GM19351 (cell line): Measurements from ENCODE around the gene CCR3.

Experiments used
- ATAC-seq: cut with Tn5 transposase; IDR thresholded peaks from one replicate; pipeline ENCODE4 v1.9.1; 2021; ENCODE audit warnings: mild to moderate bottlenecking, moderate library complexity; ENCODE audit not compliant: unreplicated experiment

The CCR3 gene

DNA sequence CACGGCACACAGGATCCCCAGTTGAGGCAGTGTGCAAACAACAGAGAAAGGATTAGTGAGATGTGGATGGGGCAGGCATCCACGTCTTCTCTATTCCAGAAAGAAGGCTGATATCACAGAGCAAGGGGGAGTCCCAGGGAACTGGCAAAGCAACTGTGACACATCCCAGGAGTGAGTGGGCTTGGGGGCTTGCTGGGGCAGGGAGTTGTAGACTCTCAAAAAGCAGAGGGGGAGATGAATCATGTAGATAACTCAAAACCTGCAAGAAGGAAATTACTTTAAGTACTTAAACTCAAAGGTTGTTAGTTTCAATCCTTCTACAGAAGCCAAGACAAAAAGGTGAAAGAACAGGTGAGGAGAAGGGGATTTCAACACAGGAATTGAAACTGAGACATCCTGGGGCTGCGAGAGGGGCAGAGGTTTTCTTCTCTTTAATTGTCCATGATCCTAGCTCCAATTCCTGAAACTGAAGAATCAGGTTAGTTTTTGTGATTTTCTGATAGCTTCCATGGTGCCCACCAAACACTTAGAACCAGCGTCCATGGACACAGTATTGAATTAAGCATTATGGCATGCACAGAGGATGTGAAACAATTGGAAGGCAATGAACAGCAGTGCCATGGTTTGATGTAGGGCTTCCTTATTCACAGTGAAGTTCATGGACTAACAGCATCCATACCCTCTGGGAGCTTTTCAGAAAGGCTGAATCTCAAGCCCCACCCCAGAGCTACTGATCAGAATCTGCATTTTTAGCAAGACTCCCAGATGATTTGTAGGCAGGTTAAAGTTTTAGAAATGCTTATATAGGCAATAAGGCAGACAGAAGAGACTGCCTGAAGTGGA, 52.0 kb downstream of the CCR3 start:
- ATAC-seq = no peak

DNA sequence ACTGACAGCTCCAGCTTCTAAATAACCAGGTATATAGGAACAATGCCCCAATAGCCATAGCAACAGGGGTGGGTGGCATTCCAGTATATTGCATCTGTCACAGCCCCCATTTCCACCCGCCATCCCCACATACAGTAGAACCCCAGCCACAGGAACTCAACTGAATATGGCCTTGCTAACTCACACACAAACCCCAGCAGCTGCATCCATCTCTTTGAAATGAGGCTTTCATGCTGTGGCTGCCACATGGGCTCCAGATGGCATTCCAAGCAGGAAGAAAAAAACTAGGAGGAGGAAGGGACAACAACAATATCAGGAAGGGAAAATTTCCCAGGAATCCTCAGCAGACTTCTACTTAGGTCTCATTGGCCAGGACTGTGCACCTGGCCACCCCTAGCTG, 54.6 kb downstream of the CCR3 start:
- no peak for ATAC-seq

- no peak for ATAC-seq
These were observed 55.6 kb downstream of the CCR3 start for GRCh38 chr3:46297658-46298423.

DNA sequence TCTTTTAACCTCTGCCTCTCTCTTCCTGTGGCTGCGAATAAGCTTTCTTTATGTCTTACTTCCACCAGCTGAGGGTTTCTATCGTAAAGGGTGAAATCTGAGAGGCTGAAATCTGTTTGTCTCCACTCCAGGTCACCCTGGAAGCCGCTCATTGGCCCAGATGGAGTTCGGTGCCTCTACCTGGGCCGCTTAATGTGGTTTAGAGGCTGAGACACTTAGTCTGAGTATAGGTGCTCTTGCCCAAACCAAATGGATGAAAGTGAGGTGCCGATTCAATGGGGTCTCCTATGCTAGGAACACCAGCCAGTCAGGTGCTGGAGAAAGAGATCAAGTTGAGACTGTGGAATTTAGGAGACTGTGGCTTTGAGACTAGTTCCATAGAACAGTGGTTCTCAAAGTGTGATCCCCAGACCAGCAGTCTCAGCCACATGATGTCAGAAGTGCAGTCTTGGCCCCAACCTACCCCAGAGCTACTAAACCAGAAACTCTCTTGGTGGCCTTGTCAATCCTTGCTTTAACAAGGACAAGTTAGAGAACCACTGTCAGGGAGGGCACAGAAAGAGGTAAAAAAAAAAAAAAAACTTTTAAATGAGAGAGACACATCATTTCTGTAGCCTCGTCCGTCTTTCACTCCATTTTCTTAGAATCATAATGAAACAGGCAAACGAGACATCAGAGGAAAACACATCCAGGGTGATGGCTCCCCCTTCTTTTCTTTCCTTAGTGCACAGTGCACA, 56.8 kb downstream of the CCR3 start:
- peak; percentile 53 for ATAC-seq

- ATAC-seq = peak; percentile 29
These were observed 57.6 kb downstream of the CCR3 start for GRCh38 chr3:46299608-46300460.

DNA sequence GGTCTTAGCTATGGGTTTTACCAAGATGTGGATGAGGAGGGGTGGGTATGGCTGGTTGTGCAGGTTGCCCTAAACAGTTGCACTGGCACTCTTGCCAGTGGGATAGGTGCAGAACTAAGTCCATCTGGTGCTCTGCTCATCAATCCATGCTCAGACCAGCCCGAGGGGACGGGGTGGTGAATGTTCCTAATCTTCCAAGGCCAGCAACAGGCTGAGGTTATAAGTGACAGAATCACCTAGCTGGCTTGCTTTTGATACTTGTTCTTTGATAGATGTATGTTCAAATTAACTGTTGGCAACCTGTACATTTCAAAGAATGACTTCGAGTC, 58.2 kb downstream of the CCR3 start:
- no peak for ATAC-seq

GRCh38 chr3:46301122-46301835, 59.0 kb downstream of the CCR3 start:
- ATAC-seq = no peak

DNA sequence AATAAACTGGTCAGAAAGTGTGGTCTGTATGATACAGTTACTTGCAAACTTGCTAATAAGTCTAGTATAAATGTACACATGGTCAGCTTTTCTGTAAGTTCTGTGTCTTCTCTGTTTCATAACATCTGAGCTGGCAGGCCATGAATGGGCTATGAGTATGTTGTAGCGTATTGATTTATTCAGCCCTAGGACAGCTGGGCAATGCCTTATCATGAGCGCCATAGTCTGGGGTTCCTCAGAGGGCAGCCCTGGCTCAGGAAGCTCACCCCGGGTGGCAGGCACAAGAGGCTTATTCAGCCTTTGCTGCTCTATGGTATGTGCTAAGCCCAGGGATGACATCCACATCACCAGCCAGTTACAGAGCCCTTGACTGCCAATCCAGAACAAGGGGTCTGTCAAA, 61.0 kb downstream of the CCR3 start:
- no peak for ATAC-seq

GRCh38 chr3:46304739-46305138, 62.5 kb downstream of the CCR3 start:
- ATAC-seq = no peak

- no peak for ATAC-seq
These were observed 70.7 kb downstream of the CCR3 start for GRCh38 chr3:46312991-46313390.

GRCh38 chr3:46314517-46314916, 72.3 kb downstream of the CCR3 start:
- no peak for ATAC-seq

DNA sequence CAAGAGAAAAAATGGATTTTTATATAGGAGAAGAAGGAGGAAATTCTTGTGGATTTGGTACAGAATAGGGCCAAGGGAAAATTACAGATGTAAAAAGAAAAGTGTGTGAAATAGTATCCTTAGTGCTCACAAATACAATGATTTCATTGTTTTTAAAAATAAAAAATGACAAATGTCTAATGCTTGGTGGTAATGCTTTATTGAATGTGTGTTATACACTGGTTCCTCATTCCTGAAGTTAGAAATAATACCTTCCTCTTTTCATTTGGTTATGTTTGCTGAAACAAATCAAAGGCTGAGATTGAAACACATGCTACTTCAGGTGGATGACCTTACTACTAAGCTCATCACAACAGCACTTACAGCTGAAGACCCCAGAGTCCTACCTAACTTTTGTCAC, 73.9 kb downstream of the CCR3 start:
- ATAC-seq = no peak
